H1 (cell line): Measurements from ENCODE around the gene GATD1.

ENCODE experiments used
- CBX8 ChIP-seq: fragments of 300-800, 300-1000 bp; sonication (generic); IDR thresholded peaks from 2 replicates; pipeline ENCODE4 v1.7.1; 2016; ENCODE audit warnings: low read depth, low read length, borderline replicate concordance
- CEBPB ChIP-seq: IDR thresholded peaks from 2 replicates; pipeline ENCODE4 v1.6.1; 2012; ENCODE audit warnings: low read depth, low read length
- EP300 ChIP-seq, 2 experiments: IDR thresholded peaks; 1 replicate in 1 of 2; 2 replicates in 1 of 2; pipeline ENCODE4 v1.6.1; 2011 to 2012; ENCODE audit warnings: low read depth in 2 of 2, low read length in 2 of 2, mild to moderate bottlenecking in 2 of 2, borderline replicate concordance in 1 of 2, inconsistent platforms in 1 of 2, moderate library complexity in 1 of 2
- EZH2 ChIP-seq: fragments of 200-600 bp; sonication (generic); IDR thresholded peaks from 2 replicates; pipeline ENCODE4 v1.7.1; 2012; ENCODE audit warnings: low read depth, mild to moderate bottlenecking, moderate library complexity, low read length, inconsistent platforms; ENCODE audit not compliant: severe bottlenecking
- JUND ChIP-seq: IDR thresholded peaks from 2 replicates; pipeline ENCODE4 v1.6.1; 2011; ENCODE audit warnings: mild to moderate bottlenecking, improper control_type of control experiment, low read length
- KDM1A ChIP-seq: fragments of 200-600, 300-600 bp; sonication (generic); IDR thresholded peaks from 2 replicates; pipeline ENCODE4 v1.7.1; 2016; ENCODE audit warnings: mild to moderate bottlenecking, low read length, borderline replicate concordance
- KDM5A ChIP-seq: fragments of 200-600 bp; IDR thresholded peaks from 2 replicates; pipeline ENCODE4 v1.7.1; 2012; ENCODE audit warnings: mild to moderate bottlenecking, low read length, inconsistent platforms, mixed read lengths
- RAD21 ChIP-seq, 2 experiments: IDR thresholded peaks in 1 of 2; conservative IDR thresholded peaks in 1 of 2; 2 replicates each; pipeline ENCODE4 v1.6.1; 2011; ENCODE audit warnings: low read depth in 2 of 2, low read length in 2 of 2, improper control_type of control experiment in 1 of 2, inconsistent platforms in 1 of 2, mild to moderate bottlenecking in 1 of 2, moderate library complexity in 1 of 2
- TF ChIP-seq, protein P1 (sequence below): IDR thresholded peaks from 2 replicates; pipeline ENCODE4 v1.6.1; 2012; ENCODE audit warnings: inconsistent platforms
- TF ChIP-seq, protein P2 (sequence below): IDR thresholded peaks from 2 replicates; pipeline ENCODE4 v1.6.1; 2011; ENCODE audit warnings: low read length, improper control_type of control experiment
- TF ChIP-seq, protein P3 (sequence below), 3 experiments: IDR thresholded peaks; 1 replicate in 2 of 3; 2 replicates in 1 of 3; pipeline versions ENCODE4 v1.5.1 to v1.6.1; 2011; ENCODE audit warnings: low read length in 3 of 3, mild to moderate bottlenecking in 3 of 3, inconsistent platforms in 2 of 3, low read depth in 1 of 3, moderate library complexity in 1 of 3; ENCODE audit not compliant: insufficient read depth in 1 of 3; ENCODE audit errors: control extremely low read depth in 1 of 3
- TF ChIP-seq, protein P4 (sequence below): IDR thresholded peaks from 2 replicates; pipeline ENCODE4 v1.6.1; 2012; ENCODE audit warnings: low read length, inconsistent platforms
- TF ChIP-seq, protein P5 (sequence below): IDR thresholded peaks from 2 replicates; pipeline ENCODE4 v1.6.1; 2011; ENCODE audit warnings: low read depth, mild to moderate bottlenecking, low read length; ENCODE audit not compliant: insufficient read depth

DNA sequence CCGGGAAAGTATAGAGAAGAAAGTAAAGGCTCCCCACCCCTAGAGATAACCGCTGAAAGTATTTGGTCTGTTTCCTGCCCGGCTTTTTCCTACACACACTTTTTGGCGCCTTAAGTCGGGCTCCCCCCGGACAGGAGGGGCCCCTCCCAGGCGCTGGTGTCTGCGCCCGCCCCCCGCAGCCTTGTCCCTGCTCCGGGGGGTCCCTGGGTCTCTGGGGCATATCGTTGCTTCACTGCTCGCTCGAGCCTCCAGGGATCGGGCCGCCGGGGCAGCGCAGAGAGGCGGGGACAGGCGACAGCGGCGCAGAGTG, 49.5 kb upstream of the GATD1 start:
- TF ChIP-seq, protein P1, sequence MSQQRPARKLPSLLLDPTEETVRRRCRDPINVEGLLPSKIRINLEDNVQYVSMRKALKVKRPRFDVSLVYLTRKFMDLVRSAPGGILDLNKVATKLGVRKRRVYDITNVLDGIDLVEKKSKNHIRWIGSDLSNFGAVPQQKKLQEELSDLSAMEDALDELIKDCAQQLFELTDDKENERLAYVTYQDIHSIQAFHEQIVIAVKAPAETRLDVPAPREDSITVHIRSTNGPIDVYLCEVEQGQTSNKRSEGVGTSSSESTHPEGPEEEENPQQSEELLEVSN, result no peak
- TF ChIP-seq, protein P2, sequence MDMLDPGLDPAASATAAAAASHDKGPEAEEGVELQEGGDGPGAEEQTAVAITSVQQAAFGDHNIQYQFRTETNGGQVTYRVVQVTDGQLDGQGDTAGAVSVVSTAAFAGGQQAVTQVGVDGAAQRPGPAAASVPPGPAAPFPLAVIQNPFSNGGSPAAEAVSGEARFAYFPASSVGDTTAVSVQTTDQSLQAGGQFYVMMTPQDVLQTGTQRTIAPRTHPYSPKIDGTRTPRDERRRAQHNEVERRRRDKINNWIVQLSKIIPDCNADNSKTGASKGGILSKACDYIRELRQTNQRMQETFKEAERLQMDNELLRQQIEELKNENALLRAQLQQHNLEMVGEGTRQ, result no peak
- TF ChIP-seq CEBPB, result 0 out of 2 replicates have a peak, but pooled peaks have one; percentile 26
- no peak for TF ChIP-seq EP300 (IDR thresholded peaks at IDR 0.05; ENCODE audit: borderline replicate concordance in 1 of 2, low read depth in 2 of 2, low read length in 2 of 2)
- TF ChIP-seq EZH2, result no peak
- TF ChIP-seq KDM5A, result no peak
- TF ChIP-seq, protein P3, sequence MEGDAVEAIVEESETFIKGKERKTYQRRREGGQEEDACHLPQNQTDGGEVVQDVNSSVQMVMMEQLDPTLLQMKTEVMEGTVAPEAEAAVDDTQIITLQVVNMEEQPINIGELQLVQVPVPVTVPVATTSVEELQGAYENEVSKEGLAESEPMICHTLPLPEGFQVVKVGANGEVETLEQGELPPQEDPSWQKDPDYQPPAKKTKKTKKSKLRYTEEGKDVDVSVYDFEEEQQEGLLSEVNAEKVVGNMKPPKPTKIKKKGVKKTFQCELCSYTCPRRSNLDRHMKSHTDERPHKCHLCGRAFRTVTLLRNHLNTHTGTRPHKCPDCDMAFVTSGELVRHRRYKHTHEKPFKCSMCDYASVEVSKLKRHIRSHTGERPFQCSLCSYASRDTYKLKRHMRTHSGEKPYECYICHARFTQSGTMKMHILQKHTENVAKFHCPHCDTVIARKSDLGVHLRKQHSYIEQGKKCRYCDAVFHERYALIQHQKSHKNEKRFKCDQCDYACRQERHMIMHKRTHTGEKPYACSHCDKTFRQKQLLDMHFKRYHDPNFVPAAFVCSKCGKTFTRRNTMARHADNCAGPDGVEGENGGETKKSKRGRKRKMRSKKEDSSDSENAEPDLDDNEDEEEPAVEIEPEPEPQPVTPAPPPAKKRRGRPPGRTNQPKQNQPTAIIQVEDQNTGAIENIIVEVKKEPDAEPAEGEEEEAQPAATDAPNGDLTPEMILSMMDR (IDR thresholded peaks at IDR 0.05; ENCODE audit: control extremely low read depth in 1 of 3, insufficient read depth in 1 of 3, low read depth in 1 of 3, low read length in 3 of 3), result no peak
- TF ChIP-seq CBX8, result no peak
- no peak for TF ChIP-seq KDM1A
- 0 out of 4 replicates have a peak, but pooled peaks of 1 of the 2 experiments have one; percentile 4 for TF ChIP-seq RAD21 (IDR thresholded peaks at IDR 0.05 in 1 of 2, conservative IDR thresholded peaks at IDR 0.05 in 1 of 2; ENCODE audit: low read depth in 2 of 2, low read length in 2 of 2)
- TF ChIP-seq JUND, result no peak
- TF ChIP-seq, protein P4, sequence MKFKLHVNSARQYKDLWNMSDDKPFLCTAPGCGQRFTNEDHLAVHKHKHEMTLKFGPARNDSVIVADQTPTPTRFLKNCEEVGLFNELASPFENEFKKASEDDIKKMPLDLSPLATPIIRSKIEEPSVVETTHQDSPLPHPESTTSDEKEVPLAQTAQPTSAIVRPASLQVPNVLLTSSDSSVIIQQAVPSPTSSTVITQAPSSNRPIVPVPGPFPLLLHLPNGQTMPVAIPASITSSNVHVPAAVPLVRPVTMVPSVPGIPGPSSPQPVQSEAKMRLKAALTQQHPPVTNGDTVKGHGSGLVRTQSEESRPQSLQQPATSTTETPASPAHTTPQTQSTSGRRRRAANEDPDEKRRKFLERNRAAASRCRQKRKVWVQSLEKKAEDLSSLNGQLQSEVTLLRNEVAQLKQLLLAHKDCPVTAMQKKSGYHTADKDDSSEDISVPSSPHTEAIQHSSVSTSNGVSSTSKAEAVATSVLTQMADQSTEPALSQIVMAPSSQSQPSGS, result no peak
- TF ChIP-seq, protein P5, sequence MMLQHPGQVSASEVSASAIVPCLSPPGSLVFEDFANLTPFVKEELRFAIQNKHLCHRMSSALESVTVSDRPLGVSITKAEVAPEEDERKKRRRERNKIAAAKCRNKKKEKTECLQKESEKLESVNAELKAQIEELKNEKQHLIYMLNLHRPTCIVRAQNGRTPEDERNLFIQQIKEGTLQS, result no peak
